Measurements from ENCODE around the gene CFAP300.

Gene CFAP300

GRCh38 chr11:102120437-102120973 lies 73.3 kb downstream of the CFAP300 start:
- DNase-seq (ENCODE audit: low read depth in 2 of 2) = no peak

- DNase-seq (ENCODE audit: low read depth in 2 of 2) = no peak
Observed at GRCh38 chr11:102121329-102121728, 74.1 kb downstream of the CFAP300 start.

Data from stimulated activated CD4-positive, alpha-beta T cell treated with anti-CD3 and anti-CD28 coated beads, Interleukin-15, amount 100 ng/mL, for 48 hours (primary cell).